Lower leg skin (tissue), 3 donors: Measurements from ENCODE around the gene KDM5C.

Experiments used
- CTCF ChIP-seq, 3 donors: fragments of 450-650 bp; IDR thresholded peaks; one replicate each; pipeline ENCODE4 v1.5.1; 2016; ENCODE audit warnings: antibody characterized with exemption in 3 of 3, mild to moderate bottlenecking in 3 of 3, moderate library complexity in 2 of 3
- POLR2A ChIP-seq, 2 donors: fragments of 450-650 bp; IDR thresholded peaks; one replicate each; pipeline ENCODE4 v1.6.1; 2016 to 2017; ENCODE audit warnings: antibody characterized with exemption in 2 of 2, mild to moderate bottlenecking in 1 of 2, moderate library complexity in 1 of 2

- TF ChIP-seq CTCF (IDR thresholded peaks at IDR 0.05) (no peak), POLR2A (IDR thresholded peaks at IDR 0.05) (no peak)
Observed at GRCh38 chrX:53195401-53195800, 29.6 kb downstream of the KDM5C start.
